ENCODE measurements around the gene SRRM4.

DNA sequence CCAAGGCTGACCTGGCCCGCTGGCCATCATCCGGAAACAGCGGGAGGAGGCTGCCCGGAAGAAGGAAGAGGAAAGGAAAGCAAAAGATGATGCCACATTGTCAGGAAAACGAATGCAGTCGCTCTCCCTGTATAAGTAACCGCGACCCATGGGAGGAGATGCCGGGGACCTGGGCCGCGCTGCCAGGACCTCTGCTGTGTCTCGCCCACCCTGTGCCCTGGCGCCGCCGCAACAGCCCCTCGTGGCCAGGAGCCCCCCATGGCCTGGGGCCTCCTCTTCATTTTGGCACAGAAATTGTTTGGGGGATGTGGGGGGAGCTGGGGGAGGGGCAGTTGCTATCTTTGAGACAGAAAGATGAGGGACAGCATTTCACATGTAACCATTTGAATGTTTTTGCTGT, 213.9 kb downstream of the SRRM4 start:
- TF ChIP-seq, protein P1, sequence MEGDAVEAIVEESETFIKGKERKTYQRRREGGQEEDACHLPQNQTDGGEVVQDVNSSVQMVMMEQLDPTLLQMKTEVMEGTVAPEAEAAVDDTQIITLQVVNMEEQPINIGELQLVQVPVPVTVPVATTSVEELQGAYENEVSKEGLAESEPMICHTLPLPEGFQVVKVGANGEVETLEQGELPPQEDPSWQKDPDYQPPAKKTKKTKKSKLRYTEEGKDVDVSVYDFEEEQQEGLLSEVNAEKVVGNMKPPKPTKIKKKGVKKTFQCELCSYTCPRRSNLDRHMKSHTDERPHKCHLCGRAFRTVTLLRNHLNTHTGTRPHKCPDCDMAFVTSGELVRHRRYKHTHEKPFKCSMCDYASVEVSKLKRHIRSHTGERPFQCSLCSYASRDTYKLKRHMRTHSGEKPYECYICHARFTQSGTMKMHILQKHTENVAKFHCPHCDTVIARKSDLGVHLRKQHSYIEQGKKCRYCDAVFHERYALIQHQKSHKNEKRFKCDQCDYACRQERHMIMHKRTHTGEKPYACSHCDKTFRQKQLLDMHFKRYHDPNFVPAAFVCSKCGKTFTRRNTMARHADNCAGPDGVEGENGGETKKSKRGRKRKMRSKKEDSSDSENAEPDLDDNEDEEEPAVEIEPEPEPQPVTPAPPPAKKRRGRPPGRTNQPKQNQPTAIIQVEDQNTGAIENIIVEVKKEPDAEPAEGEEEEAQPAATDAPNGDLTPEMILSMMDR (IDR thresholded peaks at IDR 0.05) = no peak
- TF ChIP-seq POLR2A (IDR thresholded peaks at IDR 0.05) (no peak), EP300 (IDR thresholded peaks at IDR 0.05) (no peak)
